Hematopoietic multipotent progenitor cell treated with erythropoietin and hydrocortisone succinate and interleukin-3 and kit ligand, for 8 days (in vitro differentiated cells): ENCODE results near the gene PHYKPL.
A peak's percentile ranks its signal among the peaks of the same experiment; 100 is the strongest.
"Not testable (repeated sequence)": the region's sequence is repeated elsewhere in the genome, so short reads cannot be mapped to it uniquely, and the experiment has no call there.

Experiments
- DNase-seq: peaks from one replicate; pipeline ENCODE4 v3.0.0-alpha.2; 2015

The PHYKPL gene

GRCh38 chr5:178261666-178262600, 29.3 kb upstream of the PHYKPL start:
- DNase-seq = no peak

DNA sequence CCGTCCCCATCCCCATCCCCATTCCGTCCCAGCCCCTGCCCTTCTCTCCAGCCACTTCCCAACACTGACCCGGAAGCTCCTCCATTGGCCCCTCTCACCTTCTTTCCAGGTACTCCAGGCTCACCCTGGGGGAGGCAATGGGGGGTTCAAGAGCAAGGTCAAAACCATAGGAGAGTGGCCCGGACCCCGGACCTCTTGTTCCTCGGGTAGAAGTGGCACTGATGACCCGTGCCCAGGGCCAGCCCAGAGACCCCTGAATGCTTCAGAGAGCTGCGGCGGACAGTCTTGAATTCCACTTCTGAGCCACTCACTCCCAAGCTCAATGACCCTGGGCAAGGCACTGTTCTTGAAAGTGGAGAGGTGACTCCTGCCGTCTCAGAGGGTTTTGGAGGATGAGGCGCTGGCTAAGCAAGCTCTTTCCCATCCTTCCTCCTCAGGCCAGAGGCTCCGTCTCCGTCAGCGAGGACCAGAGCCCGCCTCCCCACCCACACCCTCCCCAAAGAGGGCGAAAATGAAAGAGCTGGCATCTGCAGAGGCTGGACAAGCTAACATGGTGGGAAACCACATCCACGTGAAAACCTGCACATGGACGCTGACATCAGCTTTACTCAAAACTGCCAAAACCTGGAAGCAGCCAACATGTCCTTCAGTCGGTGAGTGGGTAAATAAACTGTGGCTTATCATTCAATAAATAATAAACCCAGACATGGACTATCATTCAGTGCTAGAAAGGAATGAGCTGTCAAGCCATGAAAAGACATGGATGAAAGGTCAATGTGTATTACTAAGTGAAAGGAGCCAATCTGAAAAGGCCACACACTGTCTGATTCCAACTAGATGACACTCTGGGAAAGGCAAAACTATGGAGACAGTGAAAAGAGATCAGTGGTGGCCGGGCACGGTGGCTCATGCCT, 27.3 kb upstream of the PHYKPL start:
- no peak for DNase-seq

GRCh38 chr5:178257650-178258049, 25.0 kb upstream of the PHYKPL start:
- no peak for DNase-seq

DNA sequence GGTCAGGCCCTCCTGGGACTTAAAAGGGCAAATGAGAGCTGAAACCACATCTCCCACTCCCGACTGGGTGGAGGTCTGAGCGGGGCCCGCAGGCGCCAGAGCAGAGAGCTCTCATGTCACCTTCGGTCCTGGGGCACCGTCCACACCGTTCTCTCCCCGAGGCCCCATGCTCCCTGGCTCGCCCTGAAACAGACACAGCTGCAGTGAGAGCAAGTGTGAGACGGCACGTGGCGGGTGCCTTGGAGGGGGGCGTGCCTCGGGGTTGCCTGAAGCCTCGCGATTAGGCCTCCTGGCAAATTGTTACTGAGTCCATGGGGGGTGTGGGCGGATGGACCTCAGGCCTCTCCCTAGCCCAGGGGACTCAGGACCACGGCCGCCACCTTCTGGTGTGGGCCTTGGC, 24.1 kb upstream of the PHYKPL start:
- DNase-seq = no peak

DNA sequence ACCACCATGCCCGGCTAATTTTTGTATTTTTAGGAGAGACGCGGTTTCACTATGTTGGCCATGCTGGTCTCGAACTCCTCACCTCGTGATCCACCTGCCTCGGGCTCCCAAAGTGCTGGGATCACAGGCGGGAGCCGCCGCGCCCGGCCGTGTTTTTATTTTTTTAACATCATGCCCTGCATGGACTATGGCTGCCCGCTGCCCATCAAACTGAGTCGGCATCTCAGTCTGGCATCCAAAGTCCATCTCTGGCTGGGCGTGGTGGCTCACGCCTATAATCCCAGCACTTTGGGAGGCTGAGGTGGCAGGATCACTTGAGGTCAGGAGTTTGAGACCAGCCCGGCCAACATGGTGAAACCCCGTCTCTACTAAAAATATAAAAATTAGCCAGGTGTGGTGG, 21.0 kb upstream of the PHYKPL start:
- not testable (repeated sequence) for DNase-seq

DNA sequence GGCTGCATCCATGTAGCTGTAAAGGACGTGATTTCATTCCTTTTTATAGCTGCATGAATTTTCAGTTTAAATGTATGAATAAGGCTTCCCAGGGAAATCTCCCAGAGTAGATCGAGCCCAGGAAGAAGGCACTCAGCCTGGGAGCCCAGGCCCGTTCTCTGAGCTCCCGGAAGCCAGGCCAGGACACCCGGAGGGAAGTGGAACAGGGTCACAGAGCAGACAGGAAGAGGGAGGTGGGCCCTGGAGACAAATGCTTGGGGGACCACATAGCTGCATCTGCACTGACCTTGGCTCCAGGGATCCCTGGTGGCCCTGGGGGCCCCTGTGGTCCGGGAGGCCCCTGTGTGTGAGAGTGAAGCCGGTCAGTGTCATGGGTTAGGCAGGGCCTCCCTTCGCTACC, 19.7 kb upstream of the PHYKPL start:
- DNase-seq = no peak

DNA sequence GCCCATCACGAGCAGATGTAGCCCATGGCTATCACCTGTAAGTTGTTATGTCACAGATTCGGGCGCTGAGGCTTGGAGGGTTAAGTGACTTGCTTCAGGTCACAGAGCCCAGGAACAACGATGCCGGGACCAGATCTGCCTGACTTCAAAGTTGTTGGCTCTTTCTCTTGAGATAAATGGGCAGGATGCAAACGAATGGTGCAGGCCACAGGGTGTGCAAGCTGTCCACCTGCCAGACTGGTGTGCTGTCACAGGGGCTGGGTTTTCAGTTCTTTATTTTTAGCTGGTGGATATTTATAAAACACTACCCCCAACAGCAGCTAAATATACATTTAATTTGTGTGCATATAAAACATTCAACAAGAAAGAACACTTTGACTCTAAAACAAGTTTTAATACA, 17.7 kb upstream of the PHYKPL start:
- DNase-seq = no peak

DNA sequence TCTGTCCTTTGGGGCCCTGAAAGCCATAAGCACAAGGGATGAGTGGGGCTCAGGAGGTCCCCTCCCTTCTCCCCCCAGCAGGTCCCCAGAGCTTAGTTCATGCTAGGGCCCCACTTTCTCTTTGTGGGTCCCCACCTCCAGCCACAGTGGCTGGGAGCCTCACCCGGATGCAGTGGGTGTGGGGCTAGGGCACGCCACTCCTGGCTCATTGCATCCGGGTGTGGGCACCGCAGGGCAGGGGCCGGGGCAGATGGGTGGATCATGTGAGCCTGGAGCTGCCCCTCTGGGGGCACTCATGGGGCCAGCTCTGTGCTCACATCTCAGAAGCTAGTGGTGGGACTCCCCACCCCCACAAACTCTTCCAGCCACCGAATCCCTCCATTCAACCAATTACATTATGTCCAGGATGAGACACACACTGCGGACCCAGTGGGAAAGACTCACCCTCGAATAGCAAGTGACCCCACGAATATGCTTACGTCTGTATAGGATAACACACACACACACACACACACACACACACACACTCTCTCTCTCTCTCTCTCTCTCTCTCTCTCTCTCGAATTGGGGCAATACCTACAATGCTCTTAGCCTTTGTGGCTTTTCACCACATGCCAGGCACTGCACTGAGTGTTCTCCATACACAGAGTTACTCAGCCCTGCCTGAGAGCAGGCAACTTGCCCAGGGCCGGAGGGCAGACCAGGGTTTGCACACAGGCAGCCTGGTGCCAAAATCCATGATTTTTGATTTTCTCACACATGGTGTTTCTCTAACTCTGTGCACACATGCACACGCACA, 16.8 kb upstream of the PHYKPL start:
- no peak for DNase-seq

- DNase-seq = no peak
Observed at GRCh38 chr5:178248750-178249149, 16.1 kb upstream of the PHYKPL start.

DNA sequence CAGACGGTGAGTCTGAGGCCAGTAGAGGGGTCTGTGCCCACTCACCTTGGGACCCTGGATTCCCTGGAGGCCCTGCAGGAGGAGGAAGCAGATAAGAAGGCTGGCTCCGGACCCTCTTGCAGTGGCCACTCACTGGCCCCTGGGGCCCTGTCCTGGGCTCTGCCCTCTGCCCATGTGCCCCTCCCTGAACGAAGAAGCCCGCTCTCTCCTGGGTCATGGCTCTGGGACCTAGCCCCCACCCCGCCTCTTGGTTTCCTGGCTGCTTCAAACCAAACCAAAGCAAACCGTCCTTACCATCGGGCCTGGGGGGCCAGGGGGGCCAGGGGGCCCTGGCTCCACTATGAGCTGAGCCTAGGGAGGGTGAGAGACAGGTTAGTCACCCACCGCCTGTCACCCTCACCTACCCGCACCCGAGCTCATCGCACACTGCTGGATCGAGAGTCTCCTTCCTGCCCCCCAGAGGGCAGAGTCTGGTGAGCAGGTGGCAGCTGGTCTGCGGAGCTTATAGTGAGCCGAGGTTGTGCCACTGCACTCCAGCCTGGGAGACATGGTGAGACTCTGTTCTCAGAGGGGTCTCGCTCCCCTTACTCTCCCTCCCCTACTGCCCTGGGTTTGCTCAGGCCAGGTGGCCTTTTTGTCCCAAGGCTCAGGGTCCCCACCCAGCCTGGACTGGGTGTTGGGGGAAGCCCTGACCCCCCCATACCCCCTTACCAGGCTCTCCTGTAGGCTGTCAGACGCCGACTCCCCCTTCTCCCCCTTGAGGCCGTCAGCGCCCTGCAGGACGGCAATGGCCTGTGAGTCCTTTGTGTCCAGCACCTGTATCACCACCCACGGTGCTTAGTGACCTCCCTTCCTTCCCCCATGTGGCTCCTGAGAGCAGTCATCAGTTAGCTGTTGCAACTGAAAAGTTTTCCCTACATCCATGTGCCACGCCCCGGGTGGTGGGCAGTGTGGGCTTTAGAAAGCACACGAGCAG, 15.2 kb upstream of the PHYKPL start:
- no peak for DNase-seq

GRCh38 chr5:178246624-178247279, 14.2 kb upstream of the PHYKPL start:
- DNase-seq = no peak

DNA sequence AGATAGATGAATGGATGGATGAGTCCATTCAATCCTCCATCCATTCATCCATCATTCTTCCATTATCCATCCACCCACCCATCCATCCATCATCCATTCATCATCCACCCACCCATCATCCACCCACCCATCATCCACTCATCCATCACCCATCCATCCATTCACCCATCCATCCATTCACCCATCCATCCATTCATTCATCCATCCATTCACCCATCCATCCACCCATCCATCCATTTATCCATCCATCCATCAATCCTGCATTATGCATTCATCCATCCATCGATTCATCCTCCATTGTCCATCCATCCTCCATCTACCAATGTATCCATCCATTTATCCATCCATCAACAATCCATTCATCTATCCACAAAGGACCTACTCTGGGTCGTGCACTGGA, 12.8 kb upstream of the PHYKPL start:
- DNase-seq = no peak

- DNase-seq = no peak
Observed at GRCh38 chr5:178244576-178244975, 12.0 kb upstream of the PHYKPL start.

- DNase-seq = no peak
Observed at GRCh38 chr5:178242416-178242815, 9.8 kb upstream of the PHYKPL start.

- no peak for DNase-seq
Observed at GRCh38 chr5:178241688-178242231, 9.2 kb upstream of the PHYKPL start.

GRCh38 chr5:178241231-178241663, 8.6 kb upstream of the PHYKPL start:
- peak; percentile 39 for DNase-seq

DNA sequence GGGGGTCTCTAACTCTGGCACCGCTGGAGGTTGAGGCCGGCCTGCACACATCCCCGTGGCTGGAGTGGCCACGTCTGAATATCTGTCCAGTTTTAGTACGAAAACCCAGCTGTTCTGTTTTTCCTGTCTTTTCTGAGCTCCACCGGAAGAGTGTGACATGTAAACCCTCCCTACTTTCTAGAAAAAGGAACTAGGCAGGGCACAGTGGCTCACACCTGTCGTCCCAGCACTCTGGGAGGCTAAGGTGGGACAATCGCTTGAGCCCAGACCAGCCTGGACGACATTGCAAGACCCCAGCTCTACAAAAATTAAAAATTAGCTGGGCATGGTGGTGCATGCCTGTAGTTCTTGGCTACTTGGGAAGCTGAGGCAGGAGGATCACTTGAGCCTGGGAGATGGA, 8.2 kb upstream of the PHYKPL start:
- DNase-seq = no peak

- no peak for DNase-seq
Observed at GRCh38 chr5:178240341-178240741, 7.7 kb upstream of the PHYKPL start.

- DNase-seq = not testable (repeated sequence)
Observed at GRCh38 chr5:178239626-178240301, 7.2 kb upstream of the PHYKPL start.
